ENCODE measurements around the gene SYCP3.
"Not testable (repeated sequence)": the region's sequence is repeated elsewhere in the genome, so short reads cannot be mapped to it uniquely, and the experiment has no call there.

SYCP3 gene

DNA sequence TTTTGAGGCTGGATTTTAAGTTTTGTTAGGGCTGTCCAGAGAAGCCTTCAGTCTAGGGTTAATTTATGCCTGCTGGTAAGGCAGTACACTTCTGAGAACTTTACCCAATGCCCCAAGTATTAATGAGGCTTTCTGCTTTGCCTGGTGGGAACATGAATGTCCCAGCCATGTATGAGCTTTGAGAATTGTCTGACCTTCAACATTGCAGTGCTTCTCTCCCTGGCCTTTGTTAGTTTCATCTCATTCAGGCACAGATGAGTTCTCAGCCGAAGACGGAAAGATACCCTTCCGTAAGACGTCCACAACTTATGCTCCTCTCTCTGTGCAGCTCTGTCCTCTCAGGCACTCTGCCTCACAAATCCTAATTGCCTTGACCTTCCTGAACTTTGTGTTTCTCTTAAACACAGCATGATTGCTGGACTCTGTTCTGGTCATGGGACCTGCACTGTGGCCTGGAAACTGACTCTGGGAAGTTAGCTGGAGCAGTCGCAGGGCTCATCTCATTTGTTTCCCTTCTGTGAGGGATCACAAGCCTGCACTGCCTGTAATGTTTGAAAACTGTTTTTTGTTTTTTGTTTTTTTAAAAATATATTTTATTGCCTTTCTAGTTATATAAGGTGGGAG lies 26.1 kb downstream of the SYCP3 start:
- DNase-seq (ENCODE audit: low read depth): no peak

DNA sequence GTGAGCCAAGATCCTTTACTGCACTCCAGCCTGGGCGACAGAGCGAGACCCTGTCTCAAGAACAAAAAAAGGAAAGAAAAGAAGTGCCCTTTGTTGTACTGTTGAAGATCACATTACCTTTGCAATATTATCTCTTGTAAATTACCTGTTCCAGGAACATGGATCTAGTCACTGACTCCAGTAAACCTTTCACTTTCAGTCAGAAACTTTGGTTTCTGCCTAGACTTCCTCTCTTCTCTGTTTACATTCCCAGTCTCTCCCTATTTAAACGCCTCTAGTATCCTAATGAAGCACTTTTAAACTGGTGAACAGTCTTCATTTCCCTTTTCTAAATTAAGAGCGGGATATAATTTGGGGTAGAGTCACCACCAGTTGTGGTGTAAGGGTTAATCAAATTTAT lies 29.0 kb downstream of the SYCP3 start:
- no peak for DNase-seq (ENCODE audit: low read depth)

DNA sequence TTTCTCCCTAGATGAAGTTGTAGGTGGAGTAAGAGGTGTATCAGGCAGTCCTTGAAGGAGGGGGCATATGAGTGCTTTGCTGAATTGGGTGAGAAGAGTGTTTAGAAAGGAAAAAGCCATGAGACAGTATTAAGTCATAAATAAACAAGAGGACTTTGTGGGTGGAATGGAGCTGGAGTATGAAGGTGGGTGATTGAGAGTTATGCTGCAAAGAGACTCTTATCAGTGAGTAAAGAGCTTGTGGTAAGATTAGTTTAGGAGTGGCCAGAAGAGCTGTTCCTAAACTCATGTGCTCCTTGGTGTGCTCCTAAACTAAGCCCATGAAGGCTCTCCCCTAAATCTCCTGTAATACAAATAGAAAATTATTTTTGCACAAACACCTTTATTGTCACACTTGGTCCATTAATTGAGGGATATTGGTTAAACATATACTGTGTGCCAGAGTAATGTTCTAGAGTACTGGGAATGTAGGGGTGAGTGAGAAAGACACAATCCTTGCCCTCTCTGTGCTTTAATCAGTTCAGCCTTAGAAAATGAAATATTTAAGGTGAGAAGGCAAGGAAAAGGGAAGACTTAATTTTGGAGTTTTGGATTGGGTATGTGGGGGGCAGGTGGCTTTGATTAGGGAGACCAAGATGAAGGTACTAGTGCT lies 32.0 kb downstream of the SYCP3 start:
- DNase-seq (ENCODE audit: low read depth): no peak

DNA sequence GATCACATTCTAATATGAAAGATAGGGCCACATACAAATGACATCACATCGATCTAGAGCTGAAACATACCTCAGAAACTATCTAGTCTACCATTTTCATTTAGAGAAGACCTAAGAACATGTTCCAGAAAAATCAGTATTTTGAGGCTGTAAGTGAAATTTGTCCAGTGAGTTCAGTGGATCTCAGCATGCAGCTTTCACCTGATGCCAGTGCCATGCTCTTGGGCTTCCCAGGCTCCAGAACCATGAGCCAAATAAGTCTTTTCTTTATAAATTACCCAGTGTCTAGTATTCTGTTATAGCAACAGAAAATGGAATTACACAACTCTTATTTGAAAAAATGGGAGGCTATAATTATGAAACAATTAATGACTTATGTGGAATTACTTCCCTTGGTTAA lies 32.9 kb downstream of the SYCP3 start:
- DNase-seq (ENCODE audit: low read depth): no peak

DNA sequence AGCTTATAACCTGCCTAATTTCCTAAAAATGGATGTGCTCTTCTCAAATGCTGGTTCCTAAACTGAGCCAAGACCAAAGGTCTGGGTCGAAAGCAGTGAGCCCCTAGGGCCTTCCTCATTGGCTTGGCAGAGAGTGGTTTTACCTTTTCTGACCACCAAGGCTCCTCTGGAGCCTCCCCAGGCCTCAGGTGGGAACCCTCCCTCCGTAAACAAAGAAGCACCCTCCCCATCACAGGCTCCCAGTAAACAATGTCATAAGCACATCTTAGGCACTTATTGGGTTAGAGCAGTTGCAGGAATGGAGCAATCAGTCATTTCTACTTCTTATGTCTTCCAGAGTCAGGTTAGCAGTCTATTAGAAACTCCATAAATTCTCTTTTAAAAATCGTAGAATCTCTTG lies 35.8 kb downstream of the SYCP3 start:
- DNase-seq (ENCODE audit: low read depth): no peak

DNA sequence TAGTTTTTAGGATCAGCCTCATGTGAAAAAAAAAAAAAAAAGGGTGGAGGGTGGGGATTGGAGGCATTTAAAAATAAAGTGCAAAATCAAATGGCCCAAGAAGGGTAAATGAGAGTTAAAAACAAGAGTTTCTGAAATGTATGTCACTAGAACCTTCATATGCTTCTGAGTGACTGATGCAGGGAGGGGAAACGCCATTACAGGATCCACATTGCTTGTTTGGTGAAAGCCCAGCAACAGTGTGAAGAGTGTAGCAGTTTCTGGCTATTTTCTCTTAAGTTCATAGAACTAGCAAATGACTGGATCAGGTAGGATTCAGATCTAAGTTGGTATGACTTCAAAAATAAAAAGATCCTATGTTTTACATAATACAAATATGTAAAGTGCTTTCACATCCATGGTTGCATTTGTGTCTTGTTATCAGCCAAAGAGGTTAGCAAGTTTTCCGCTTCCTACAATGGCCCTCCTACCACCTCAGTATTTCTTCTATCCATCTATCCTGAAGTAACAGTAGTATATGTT lies 38.9 kb downstream of the SYCP3 start:
- DNase-seq (ENCODE audit: low read depth): no peak

DNA sequence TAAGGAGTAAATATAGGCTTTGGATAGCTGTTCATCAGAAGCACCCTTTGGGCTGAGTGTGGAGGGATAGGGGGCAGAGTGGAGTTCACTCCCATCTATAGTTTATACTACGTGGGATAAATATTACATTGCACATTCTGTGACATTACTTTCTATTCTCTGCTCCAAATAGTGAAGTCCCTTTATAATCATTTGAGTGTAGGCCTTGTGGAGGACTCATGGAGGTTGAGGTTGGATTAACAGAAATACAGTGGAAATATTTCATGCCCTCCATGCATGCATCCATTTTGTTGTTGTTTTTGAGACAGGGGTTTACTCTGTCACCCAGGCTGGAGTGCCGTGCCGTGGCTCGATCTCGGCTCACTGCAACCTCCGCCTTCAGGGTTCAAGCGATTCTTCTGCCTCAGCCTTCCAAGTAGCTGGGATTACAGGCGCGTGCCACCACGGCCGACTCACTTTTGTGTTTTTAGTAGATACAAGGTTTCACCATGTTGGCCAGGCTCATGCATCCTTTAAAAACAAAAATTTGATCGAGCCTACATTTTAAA lies 40.4 kb downstream of the SYCP3 start:
- no peak for DNase-seq (ENCODE audit: low read depth)

DNA sequence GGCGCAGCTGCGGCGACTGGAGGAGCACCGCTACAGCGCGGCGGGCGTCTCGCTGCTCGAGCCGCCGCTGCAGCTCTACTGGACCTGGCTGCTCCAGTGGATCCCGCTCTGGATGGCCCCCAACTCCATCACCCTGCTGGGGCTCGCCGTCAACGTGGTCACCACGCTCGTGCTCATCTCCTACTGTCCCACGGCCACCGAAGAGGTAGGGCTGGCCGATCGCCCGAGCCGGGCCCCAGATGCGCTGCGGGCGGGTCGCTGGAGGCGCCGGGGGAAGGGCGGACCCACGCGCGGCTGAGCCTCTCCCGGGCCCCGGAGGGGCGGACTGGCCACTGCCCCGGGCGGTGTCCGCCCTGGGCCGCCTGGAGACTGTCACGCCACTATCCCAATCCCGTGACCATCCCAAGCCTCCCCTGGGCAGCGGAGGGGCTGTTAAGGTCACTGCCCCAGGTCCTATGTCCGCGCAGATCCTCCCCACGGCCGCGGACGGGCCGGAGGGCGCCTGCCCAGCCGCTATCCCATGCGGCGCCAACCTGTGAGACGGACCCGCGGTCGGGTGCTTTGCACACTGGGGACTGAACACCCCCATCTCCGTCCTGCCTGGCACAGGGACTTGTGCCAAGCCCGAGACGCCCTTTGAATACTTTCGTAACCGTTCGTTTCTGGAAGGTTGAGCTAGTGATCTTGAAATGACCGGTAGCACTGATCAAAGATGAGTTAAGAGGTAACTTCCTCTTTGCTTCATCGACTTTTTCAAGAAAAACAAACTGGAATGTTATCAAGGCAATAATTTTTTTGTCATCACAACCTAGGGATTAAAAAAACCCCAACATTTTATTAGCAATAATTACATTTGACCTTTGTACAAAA lies 41.1 kb downstream of the SYCP3 start:
- DNase-seq (ENCODE audit: low read depth): no peak

DNA sequence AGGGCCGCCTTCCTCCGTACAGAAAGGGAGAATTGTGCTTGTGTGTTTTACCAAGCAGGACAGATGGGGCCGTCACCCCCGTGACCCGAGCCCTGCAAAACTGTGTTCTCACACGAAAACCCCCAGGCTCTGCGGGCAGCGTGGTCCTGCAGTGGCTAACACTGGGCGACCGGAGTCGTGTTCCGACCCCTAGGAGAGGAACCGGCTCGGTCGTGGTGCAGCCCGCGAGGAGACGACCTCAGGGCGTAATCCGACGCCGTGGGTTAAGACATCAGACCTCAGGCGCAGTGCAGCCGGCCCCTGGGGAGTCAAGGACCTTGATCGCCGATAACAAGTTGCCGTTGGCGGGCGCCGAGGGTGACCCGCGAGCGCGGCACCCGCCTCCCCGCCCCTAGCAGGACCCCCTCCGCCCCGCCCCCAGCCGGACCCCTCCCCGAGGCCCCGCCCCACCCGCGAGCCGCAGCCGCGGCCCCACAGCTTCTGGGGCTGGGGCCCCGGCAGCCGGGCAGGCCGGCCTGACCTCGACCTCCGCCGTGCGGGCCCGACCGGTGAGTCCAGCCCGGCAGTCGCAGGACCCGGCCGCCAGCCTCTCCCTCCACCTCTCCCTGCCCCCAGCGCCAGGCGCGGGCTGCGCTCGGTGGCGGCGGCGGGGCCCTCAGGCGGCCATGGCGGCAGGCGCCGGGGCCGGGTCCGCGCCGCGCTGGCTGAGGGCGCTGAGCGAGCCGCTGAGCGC lies 41.9 kb downstream of the SYCP3 start, which contains the start of gene CHPT1:
CHPT1 (plus strand) TSS at position 444 of the 733 bp plus-strand sequence; CDS start at position 666, 222 bp downstream.
- DNase-seq (ENCODE audit: low read depth): peak; percentile 43

DNA sequence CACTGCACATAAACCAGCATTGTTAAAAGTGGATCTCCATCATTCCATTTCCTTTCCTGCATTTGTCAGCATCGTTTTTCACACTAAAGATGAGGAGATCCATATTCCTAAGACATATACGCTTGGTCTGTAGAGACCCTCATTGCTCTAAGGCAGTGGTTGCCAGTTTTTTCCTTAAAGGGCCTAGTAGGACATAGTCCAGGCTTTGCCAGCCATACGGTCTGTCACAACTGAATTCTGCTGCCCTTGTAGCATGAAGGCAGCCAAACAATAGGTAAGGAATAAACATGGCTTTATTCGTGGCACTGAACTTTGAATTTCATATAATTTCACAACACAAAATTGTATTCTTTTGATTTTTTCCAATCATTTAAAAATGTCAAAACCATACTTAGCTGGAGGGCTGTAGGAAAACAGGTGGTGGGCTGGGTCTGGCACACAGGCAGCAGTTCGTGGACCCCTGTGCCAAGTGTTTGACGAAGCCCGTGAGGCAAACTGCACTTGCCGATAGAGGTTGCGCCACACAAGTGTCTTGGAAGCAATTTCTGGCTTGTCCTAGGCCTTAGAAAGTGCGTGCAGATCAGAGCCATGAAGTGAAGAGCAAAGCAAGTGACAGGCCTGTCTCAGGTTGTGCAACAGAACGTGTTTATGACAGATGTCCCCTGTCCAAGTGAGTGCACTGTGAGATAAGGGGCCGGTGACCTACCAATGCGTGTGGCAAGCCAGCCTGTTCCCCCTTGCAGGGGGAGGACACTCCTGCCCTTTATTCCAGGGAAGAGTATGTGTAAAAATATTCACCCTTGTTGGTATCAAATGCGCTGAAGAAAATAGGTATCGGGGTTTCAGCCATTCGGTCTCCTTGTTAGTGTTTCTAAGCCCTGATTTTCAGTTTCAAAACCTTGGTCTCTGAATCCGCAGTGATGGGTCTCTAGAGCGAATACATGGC lies 42.7 kb downstream of the SYCP3 start:
- DNase-seq (ENCODE audit: low read depth): no peak

DNA sequence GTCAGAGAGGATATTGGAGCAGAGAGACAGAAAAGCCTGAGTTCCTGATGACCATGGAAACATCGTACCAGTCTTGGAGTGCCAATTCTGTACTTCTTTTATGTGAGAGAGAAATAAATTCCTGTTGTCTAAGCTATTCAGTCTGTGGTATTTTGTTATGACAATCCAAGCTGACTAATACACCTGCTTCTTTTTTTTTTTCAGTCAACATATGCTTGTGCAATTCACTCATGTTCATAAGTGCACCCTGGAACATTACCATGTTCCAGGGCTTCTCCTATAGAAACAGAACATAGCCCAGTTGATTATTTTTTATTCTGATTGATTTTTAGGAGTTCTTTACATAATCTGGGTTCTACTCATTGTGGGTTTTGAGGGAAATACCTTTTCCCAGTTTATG lies 43.6 kb downstream of the SYCP3 start:
- DNase-seq (ENCODE audit: low read depth): no peak

DNA sequence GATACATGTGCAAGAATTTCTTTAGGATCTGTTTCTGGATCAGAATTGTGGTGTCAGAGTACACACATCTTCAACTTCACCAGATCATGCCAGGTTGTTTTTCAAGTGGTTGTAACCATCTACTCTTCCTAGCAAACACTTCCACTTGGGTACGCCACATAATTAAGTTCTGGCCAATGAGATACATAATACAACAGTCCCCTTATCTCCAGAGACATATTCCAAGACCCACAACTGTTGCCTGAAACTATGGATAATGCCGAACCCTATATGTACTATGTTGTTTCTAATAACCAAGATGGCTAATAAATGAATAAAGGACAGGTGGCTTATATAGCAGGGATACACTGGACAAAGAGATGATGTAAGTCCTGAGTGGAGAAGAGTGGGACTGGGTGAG lies 44.3 kb downstream of the SYCP3 start:
- no peak for DNase-seq (ENCODE audit: low read depth)

DNA sequence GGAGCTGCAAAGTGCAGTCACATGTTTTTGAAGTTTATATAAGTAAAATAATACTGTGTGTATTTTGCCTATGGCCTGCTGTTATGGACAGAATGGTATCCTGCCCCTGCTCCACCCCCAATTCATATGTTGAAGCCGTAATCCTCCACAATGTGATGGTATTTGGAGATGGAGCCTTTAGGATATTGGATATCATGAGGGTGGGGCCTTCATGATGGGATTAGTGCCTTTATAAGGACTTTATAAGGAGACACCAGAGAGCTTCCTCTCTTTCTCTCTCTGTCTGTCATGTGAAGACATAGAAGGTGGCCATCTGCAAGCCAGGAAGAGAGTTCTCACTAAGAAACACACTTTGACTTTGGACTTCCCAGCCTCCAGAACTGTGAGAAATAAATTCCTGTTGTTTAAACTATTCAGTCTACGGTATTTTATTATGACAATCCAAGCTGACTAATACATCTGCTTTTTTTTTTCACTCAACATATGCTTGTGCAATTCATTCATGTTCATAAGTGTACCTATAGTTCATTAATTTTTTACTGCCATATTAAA lies 44.9 kb downstream of the SYCP3 start:
- no peak for DNase-seq (ENCODE audit: low read depth)

DNA sequence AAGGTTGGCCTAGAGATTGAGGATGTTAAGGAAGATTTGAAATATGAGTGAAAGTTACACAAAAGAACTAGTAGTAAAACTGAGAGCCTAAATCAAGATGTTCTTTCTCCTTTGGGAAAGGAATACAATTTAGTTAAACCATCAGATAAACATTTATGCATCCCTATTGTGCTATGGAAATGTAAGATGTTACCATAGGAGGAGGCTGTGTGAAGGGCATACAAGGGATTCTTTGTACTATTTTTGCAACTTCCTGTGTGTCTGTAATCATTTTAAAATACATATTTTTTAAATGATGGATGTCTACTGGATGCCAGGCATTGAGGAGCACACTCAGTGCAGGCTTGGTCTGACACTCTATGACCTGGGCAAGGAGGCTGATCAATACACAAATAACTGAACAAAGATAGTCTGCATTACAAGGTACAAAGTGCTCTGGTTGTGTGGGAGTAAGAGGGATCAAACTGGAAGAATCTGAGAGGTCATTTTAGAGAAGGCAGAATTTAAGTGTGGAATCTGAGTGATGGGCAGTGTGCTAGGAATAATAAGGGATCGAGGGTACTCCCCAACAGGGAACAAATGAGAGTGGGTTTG lies 47.7 kb downstream of the SYCP3 start:
- no peak for DNase-seq (ENCODE audit: low read depth)

DNA sequence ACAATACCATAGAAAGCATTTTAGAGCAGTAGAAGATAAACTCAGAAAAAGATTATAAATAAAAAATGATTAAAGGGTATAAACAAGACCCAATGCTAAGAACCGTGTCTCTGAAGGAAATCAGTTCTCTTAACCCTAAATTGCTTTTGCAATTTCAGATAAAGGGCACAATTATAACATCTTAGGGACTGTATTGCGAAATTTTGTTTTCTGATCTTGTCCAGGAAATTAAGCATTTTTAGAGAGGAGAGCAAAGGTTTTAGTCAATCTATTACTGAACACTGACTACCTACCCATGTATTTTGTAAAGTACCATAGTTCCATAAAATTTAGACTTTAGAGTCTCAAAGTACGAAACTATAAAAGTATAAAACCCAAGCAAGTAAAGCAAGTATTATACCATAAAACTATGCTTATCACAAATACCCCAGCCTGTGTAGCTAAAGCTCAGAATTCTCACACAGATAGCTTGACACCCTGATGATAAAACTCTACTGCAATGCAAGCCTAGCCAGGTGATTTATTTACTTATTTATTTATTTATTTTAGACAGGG lies 48.6 kb downstream of the SYCP3 start:
- no peak for DNase-seq (ENCODE audit: low read depth)

DNA sequence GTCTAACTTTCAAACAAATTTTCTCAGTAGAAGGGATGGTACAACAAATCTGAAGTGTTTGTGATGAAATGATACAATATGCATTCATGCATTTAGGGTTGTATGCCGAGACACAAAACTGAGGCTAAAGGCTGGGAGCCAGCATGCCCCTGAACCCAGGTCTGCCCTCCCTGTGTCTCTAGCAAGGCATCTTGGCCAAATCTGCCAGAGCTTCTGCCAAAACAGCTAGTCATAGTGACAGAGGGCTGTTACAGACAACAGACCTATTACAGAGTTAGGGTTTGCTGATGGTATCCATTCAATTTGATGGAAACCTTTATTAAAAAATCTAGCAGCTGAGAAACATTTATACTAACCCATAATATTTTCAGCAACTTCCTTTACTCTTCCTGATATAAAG lies 53.1 kb downstream of the SYCP3 start:
- DNase-seq (ENCODE audit: low read depth): no peak

DNA sequence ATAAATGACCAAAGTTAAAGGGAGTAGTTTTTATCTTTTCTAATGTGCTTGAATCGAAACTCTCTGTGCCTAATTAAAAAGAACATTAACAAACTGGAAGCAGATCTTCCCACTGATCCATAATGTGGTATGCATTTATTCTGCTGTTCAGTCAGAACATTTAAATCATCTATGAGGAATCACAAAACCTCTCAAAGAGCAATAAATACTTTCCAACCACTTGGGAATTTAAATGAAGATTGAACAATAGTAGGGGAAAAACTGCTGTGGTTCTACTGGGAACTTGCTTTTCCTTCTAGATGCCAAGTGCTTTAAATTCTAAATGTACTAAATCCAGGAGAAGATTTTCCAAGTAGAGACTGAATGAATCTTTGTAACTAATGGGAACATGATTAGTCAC lies 54.2 kb downstream of the SYCP3 start:
- no peak for DNase-seq (ENCODE audit: low read depth)

DNA sequence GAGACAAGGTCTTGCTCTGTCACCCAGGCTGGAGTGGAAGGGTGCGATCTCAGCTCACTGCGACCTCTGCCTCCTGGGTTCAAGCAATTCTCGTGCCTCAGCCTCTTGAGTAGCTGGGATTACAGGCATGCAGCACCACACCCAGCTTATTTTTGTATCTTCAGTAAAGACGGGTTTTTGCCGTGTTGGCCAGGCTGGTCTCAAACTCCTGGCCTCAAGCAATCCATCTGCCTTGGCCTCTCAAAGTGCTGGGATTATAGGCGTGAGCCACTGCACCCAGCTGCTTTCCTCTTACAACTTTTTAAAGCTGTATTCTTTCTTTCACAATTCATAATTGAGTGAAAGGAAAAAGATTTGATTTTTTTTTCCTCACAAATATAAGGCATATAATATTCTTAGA lies 57.6 kb downstream of the SYCP3 start:
- not testable (repeated sequence) for DNase-seq (ENCODE audit: low read depth)

DNA sequence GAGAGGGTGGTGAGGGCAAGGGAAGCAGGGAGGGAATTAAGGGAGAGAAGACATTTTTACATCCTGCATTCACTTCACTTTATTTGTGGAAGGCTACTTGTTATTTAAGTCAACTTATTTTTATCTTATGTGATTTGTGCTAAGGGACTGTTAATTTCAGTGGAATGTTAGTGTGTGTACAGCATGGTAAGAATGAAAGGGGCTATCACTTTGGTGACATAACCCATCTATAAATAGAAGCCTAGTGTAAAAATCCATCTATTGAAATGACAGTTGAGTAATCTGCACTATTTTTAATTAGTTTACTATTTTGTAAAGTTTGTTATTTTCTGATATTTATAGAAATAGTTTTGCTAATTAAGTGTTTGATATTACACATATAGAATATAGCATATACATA lies 58.6 kb downstream of the SYCP3 start:
- no peak for DNase-seq (ENCODE audit: low read depth)

DNA sequence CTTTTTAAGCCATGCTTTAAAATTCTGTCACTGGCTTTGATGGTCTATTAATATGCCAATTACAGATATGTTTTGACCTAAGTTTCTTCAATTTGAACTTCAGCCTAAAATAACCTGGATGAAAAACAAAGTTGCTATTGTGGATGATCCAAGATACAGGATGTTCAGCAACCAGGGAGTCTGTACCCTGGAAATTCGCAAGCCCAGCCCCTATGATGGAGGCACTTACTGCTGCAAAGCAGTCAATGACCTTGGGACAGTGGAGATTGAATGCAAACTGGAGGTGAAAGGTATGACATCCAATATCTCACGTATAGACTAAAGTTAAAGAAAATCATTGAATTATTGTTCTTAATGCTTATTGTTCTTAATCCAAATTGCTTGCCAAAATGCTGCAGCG lies 59.0 kb downstream of the SYCP3 start:
- DNase-seq (ENCODE audit: low read depth): no peak
